SK-N-SH (cell line): ENCODE data around the gene CACNB3. TPM values are rescaled to one million over a fixed set of nuclear protein-coding genes. Genes with fewer than 3 reads are reported as not detected.

Experiments
- CTCF ChIA-PET: fragments of 300-600, 350-600 bp; formaldehyde crosslinking; extraction: SDS; loops from one replicate; lab custom pipeline; 2021; lab: Yijun Ruan, JAX
- POLR2A ChIA-PET: fragments of 350-600 bp; sonication (Branson Sonifier 250); formaldehyde crosslinking; extraction: SDS; loops from one replicate; lab custom pipeline; 2020; ENCODE audit warnings: antibody characterized with exemption, inconsistent platforms; lab: Yijun Ruan, JAX
- DNase-seq: peaks from one replicate; pipeline ENCODE4 v3.0.0; 2012
- H2AFZ ChIP-seq: fragments of 200-600 bp; sonication (generic); 2 replicates; pipeline ENCODE4 v1.8.1; 2016; ENCODE audit warnings: antibody characterized with exemption, mild to moderate bottlenecking, low read depth
- H3F3A ChIP-seq: fragments of 200-600 bp; sonication (generic); replicated peaks from 2 replicates; pipeline ENCODE3; 2016; ENCODE audit warnings: antibody characterized with exemption, mild to moderate bottlenecking; ENCODE audit not compliant: insufficient read depth
- H3K27ac ChIP-seq, 2 experiments: fragments of 200-500 bp in 1 of 2; fragments of 200-600 bp in 1 of 2; sonication (Bioruptor generic) in 1 of 2; sonication (generic), shearing (Covaris generic) in 1 of 2; 2 replicates each; pipeline versions ENCODE4 v1.5.1 to v1.6.1; 2014 to 2016; ENCODE audit warnings: low read depth in 2 of 2, inconsistent platforms in 1 of 2, low read length in 1 of 2, mild to moderate bottlenecking in 1 of 2, mixed read lengths in 1 of 2
- H3K27me3 ChIP-seq: fragments of 200-600 bp; sonication (generic), shearing (Covaris generic); 2 replicates; pipeline ENCODE4 v1.6.1; 2016; ENCODE audit warnings: mixed run types; ENCODE audit not compliant: insufficient read depth
- H3K36me3 ChIP-seq, 2 experiments: fragments of 200-500 bp in 1 of 2; fragments of 200-600 bp in 1 of 2; sonication (Bioruptor generic) in 1 of 2; sonication (generic) in 1 of 2; replicated peaks in 1 of 2; 2 replicates each; pipeline versions ENCODE3 to v1.5.1; 2014 to 2016; ENCODE audit warnings: low read length in 1 of 2, mild to moderate bottlenecking in 1 of 2; ENCODE audit not compliant: insufficient read depth in 2 of 2, control insufficient read depth in 1 of 2
- H3K4me1 ChIP-seq, 2 experiments: fragments of 200-500 bp in 1 of 2; fragments of 200-600 bp in 1 of 2; sonication (Bioruptor generic) in 1 of 2; sonication (generic), shearing (Covaris generic) in 1 of 2; 2 replicates each; pipeline versions ENCODE4 v1.5.1 to v1.6.1; 2014 to 2016; ENCODE audit warnings: low read depth in 1 of 2, low read length in 1 of 2, mixed run types in 1 of 2; ENCODE audit not compliant: insufficient read depth in 2 of 2, control insufficient read depth in 1 of 2
- H3K4me2 ChIP-seq: fragments of 200-600 bp; sonication (generic), shearing (Covaris generic); 2 replicates; pipeline ENCODE4 v1.6.1; 2017; ENCODE audit warnings: mixed run types
- H3K4me3 ChIP-seq, 2 experiments: fragments of 200-500 bp in 1 of 2; fragments of 200-600 bp in 1 of 2; sonication (Bioruptor generic) in 1 of 2; sonication (generic), shearing (Covaris generic) in 1 of 2; 2 replicates each; pipeline versions ENCODE4 v1.5.1 to v1.8.1; 2014 to 2016; ENCODE audit warnings: low read depth in 2 of 2, inconsistent platforms in 1 of 2, low read length in 1 of 2, mild to moderate bottlenecking in 1 of 2, mixed read lengths in 1 of 2, moderate library complexity in 1 of 2
- H3K79me2 ChIP-seq: fragments of 200-600 bp; sonication (generic); 2 replicates; pipeline ENCODE4 v1.8.1; 2017; ENCODE audit warnings: mild to moderate bottlenecking; ENCODE audit not compliant: insufficient read depth
- H3K9ac ChIP-seq: fragments of 200-600 bp; sonication (generic); 2 replicates; pipeline ENCODE4 v1.6.1; 2017; ENCODE audit warnings: mixed run types
- H3K9me2 ChIP-seq: fragments of 200-600 bp; sonication (generic); 2 replicates; pipeline ENCODE4 v1.6.1; 2017; ENCODE audit warnings: mixed run types
- H3K9me3 ChIP-seq: fragments of 200-600 bp; sonication (generic); 2 replicates; pipeline ENCODE4 v1.6.1; 2017; ENCODE audit warnings: mixed run types, mild to moderate bottlenecking, moderate library complexity
- H4K20me1 ChIP-seq: fragments of 200-600 bp; sonication (generic); 2 replicates; pipeline ENCODE4 v1.6.1; 2017; ENCODE audit warnings: mild to moderate bottlenecking, mixed run types; ENCODE audit not compliant: insufficient read depth
- ELF1 ChIP-seq: IDR thresholded peaks from 2 replicates; pipeline ENCODE4 v1.4.0; 2012
- EP300 ChIP-seq, 2 experiments: IDR thresholded peaks; 2 replicates each; pipeline versions ENCODE4 v1.4.0 to v1.6.1; 2012; ENCODE audit warnings: borderline replicate concordance in 1 of 2, low read depth in 1 of 2, low read length in 1 of 2
- FOXJ3 ChIP-seq: sonication (generic); formaldehyde crosslinking; IDR thresholded peaks from 2 replicates; pipeline ENCODE4 v1.5.1; 2020; ENCODE audit warnings: mild to moderate bottlenecking, missing genetic modification reagents
- GABPA ChIP-seq: IDR thresholded peaks from 2 replicates; pipeline ENCODE4 v1.4.0; 2012; ENCODE audit warnings: low read depth, mild to moderate bottlenecking
- MXI1 ChIP-seq: IDR thresholded peaks from 2 replicates; pipeline ENCODE4 v1.6.1; 2012; ENCODE audit warnings: mild to moderate bottlenecking, low read depth, low read length, improper control_type of control experiment
- NFIC ChIP-seq: IDR thresholded peaks from 2 replicates; pipeline ENCODE4 v1.4.0; 2012; ENCODE audit warnings: borderline replicate concordance
- POLR2AphosphoS5 ChIP-seq: IDR thresholded peaks from 2 replicates; pipeline ENCODE4 v1.6.1; 2012; ENCODE audit warnings: low read depth, low read length
- ZBTB33 ChIP-seq: IDR thresholded peaks from 2 replicates; pipeline ENCODE4 v1.4.0; 2012; ENCODE audit warnings: low read depth, borderline replicate concordance
- WGBS: methylation state at CpG from one replicate; pipeline ENCODE4 v1.1.6; 2017; ENCODE audit warnings: low lambda C conversion rate; 5-methylcytosine and 5-hydroxymethylcytosine counted together
- polyA plus RNA-seq, 3 experiments: library from polyadenylated mRNA; depleted of rRNA; stranded (reverse); fragments of >200 nt; gene quantifications; 2 replicates each; pipeline ENCODE4 v1.2.3, GENCODE V29; 2012
- TF ChIP-seq, protein P1 (sequence below): IDR thresholded peaks from 2 replicates; pipeline ENCODE4; 2012
- TF ChIP-seq, protein P2 (sequence below): fragments of 200-600 bp; sonication (generic); IDR thresholded peaks from 2 replicates; pipeline ENCODE4 v1.6.1; 2017; ENCODE audit warnings: antibody characterized with exemption, mild to moderate bottlenecking, moderate library complexity

CACNB3 gene
- polyA plus RNA-seq, 1 of the 3 experiments (the other 2 are of a cell fraction): 34.6 TPM

DNA sequence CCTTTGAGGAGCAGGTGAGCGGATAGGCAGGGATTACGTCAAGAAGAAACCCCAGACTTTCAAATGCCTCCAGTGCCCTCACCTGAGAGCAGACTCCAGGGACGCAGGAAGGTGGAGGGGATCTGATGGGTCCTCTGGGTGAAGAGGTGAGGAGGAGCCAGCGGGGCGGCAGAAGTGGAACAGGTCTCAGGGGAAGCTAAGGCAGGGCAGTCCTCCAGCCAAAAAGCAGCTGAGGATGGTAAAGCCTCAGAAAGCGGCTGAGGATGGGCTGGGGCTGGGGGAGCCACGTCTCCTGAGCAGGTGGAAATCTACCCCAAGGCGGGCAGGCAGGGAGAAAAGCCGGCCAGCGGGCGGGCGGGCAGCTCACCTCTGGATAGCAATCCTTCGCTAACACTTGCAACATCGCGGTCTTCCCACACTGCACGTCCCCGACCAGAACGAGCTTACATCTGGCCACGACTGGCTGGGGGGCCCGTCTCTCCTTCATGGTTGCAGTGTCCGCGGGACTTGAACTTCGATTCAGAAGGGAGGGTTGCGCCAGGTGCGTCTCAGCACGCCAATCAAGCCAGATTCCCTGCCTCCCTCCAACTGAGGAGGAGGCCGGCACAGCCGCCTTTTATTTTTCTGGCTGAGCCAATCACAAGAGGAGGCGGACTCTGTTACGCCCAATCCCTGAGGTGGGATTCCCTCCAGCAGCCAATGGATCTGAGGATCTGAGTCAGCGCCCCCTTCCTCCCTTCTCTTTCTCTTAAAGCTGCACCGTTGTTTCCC lies 47.2 kb downstream of the CACNB3 start, which contains the start of gene RND1 (continued):
- TF ChIP-seq GABPA: peak; percentile 39; the same call in 1 of the 2 replicates
- TF ChIP-seq NFIC: no peak
- no peak for TF ChIP-seq FOXJ3 (CRISPR knock-in tag)
- no peak for TF ChIP-seq EP300 (IDR thresholded peaks at IDR 0.05; ENCODE audit: borderline replicate concordance in 1 of 2, low read depth in 1 of 2, low read length in 1 of 2)
- TF ChIP-seq ELF1: 0 out of 2 replicates have a peak, but pooled peaks have one; percentile 27
- TF ChIP-seq, protein P1, sequence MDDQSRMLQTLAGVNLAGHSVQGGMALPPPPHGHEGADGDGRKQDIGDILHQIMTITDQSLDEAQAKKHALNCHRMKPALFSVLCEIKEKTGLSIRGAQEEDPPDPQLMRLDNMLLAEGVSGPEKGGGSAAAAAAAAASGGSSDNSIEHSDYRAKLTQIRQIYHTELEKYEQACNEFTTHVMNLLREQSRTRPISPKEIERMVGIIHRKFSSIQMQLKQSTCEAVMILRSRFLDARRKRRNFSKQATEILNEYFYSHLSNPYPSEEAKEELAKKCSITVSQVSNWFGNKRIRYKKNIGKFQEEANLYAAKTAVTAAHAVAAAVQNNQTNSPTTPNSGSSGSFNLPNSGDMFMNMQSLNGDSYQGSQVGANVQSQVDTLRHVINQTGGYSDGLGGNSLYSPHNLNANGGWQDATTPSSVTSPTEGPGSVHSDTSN: peak; percentile 93
- TF ChIP-seq ZBTB33: no peak
- peak; percentile 98 for TF ChIP-seq POLR2AphosphoS5
- TF ChIP-seq, all 33 proteins: peak for 7

DNA sequence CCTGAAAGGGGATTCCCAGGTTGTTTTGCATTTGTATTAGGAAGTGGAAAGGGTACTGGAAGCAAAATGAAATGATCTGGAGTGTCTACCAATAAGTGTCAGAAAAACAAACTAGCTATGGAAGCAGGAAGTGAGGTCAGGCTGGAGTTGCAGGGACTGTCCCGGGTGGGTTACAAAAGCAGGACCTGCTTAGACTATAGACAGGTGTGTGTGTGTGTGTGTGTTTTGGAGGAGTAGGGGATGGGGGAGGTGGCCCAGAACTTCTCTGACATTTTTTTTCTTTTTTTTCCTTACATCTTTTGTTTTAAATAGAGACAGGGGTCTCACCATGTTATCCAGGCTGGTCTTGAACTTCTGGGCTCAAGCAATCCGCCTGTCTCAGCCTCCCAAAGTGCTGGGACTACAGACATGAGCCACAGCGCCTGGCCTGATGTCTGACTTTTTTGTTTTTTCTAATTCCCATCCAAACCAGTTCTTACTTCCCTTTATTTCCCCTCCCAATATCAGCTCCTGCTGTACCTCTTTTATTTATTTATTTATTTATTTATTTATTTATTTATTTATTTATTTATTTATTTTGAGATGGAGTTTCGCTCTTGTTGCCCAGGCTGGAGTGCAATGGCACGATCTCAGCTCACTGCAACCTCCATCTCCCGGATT lies 47.9 kb downstream of the CACNB3 start:
- CTCF ChIA-PET: interaction anchor here (1.0 to 34.8 kb wide), 10 partner anchors 9 to 131 kb away, joined by 3 to 667 read pairs (median 5); partner anchors contain the start of genes DDX23 and WNT1
- Histone ChIP-seq H2AFZ (peak overlapping the region; percentile 81), H3K4me1 (peaks cover 0 to 9% of the 10 kb centered on the region in 2 experiments; a peak in 1 of 4 replicates), H3F3A (no peaks in the 10 kb centered on the region), H4K20me1 (no peaks in the 10 kb centered on the region), H3K79me2 (no peaks in the 10 kb centered on the region), H3K4me2 (peak overlapping the region; percentile 93), H3K36me3 (no peaks in the 10 kb centered on the region), H3K27ac (no peak overlapping the region), H3K9me3 (no peaks in the 10 kb centered on the region), H3K27me3 (peaks cover 16% of the 10 kb centered on the region), H3K9me2 (no peaks in the 10 kb centered on the region), H3K4me3 (peak overlapping the region; percentile 62 to 92; a peak in 3 of 4 replicates), H3K9ac (no peak overlapping the region)
- DNase-seq: no peak
- WGBS: 75% methylated on average over 6 of the region's 6 CpGs
- POLR2A ChIA-PET: interaction anchor here (0.6 to 1.8 kb wide), 10 partner anchors 10 to 92 kb away, joined by 3 to 19 read pairs (median 6); no protein-coding TSS in a partner anchor
- TF ChIP-seq, protein P2, sequence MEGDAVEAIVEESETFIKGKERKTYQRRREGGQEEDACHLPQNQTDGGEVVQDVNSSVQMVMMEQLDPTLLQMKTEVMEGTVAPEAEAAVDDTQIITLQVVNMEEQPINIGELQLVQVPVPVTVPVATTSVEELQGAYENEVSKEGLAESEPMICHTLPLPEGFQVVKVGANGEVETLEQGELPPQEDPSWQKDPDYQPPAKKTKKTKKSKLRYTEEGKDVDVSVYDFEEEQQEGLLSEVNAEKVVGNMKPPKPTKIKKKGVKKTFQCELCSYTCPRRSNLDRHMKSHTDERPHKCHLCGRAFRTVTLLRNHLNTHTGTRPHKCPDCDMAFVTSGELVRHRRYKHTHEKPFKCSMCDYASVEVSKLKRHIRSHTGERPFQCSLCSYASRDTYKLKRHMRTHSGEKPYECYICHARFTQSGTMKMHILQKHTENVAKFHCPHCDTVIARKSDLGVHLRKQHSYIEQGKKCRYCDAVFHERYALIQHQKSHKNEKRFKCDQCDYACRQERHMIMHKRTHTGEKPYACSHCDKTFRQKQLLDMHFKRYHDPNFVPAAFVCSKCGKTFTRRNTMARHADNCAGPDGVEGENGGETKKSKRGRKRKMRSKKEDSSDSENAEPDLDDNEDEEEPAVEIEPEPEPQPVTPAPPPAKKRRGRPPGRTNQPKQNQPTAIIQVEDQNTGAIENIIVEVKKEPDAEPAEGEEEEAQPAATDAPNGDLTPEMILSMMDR: 0 out of 2 replicates have a peak, but pooled peaks have one; percentile 18
- no peak for TF ChIP-seq ZBTB33
- TF ChIP-seq MXI1: no peak
